HepG2 (cell line): ENCODE data around the gene CCDC117. TPM values are rescaled to one million over a fixed set of nuclear protein-coding genes. Genes with fewer than 3 reads are reported as not detected.

ENCODE experiments used
- ARNT ChIP-seq: fragments of 450-650 bp; IDR thresholded peaks from 2 replicates; pipeline ENCODE4 v1.6.1; 2017
- CAMTA2 ChIP-seq: sonication (generic); formaldehyde crosslinking; IDR thresholded peaks from 2 replicates; pipeline ENCODE4 v1.4.0; 2020; ENCODE audit warnings: mild to moderate bottlenecking, missing genetic modification reagents, borderline replicate concordance
- FOXM1 ChIP-seq: sonication (generic); formaldehyde crosslinking; IDR thresholded peaks from 2 replicates; pipeline ENCODE4 v1.5.0; 2020; ENCODE audit warnings: missing genetic modification reagents
- FOXO4 ChIP-seq: sonication (generic); formaldehyde crosslinking; conservative IDR thresholded peaks from 2 replicates; pipeline ENCODE4 v1.8.1; 2023; ENCODE audit warnings: missing genetic modification reagents
- KLF16 ChIP-seq, 2 experiments: sonication (generic) in 1 of 2; formaldehyde crosslinking in 1 of 2; IDR thresholded peaks; 2 replicates each; pipeline versions ENCODE4 v1.6.1 to v1.8.0; 2016 to 2023; ENCODE audit warnings: missing genetic modification reagents in 2 of 2, missing compliant biosample characterization in 1 of 2
- MXD4 ChIP-seq: IDR thresholded peaks from 2 replicates; pipeline ENCODE4 v1.6.1; 2016; ENCODE audit warnings: mild to moderate bottlenecking, missing biosample characterization, missing genetic modification reagents
- NKX3-1 ChIP-seq: sonication (generic); formaldehyde crosslinking; IDR thresholded peaks from 2 replicates; pipeline ENCODE4 v1.5.0; 2020; ENCODE audit warnings: missing genetic modification reagents
- POLR2AphosphoS2 ChIP-seq: IDR thresholded peaks from 2 replicates; pipeline ENCODE4 v1.6.1; 2011; ENCODE audit warnings: low read depth, low read length, improper control_type of control experiment
- RFX5 ChIP-seq: IDR thresholded peaks from 2 replicates; pipeline ENCODE4 v1.6.1; 2011; ENCODE audit warnings: low read depth, low read length, improper control_type of control experiment
- TGIF2 ChIP-seq: IDR thresholded peaks from 2 replicates; pipeline ENCODE4 v1.6.1; 2016; ENCODE audit warnings: control low read depth, missing compliant biosample characterization
- TRAFD1 ChIP-seq: sonication (generic); formaldehyde crosslinking; IDR thresholded peaks from 2 replicates; pipeline ENCODE4 v1.5.1; 2020; ENCODE audit warnings: missing genetic modification reagents, mild to moderate bottlenecking, borderline replicate concordance
- USF2 ChIP-seq, 2 experiments: sonication (generic) in 1 of 2; formaldehyde crosslinking in 1 of 2; IDR thresholded peaks; 2 replicates each; pipeline versions ENCODE4 v1.5.1 to v1.6.1; 2011 to 2020; ENCODE audit warnings: borderline replicate concordance in 1 of 2, low read depth in 1 of 2, low read length in 1 of 2, mild to moderate bottlenecking in 1 of 2, missing genetic modification reagents in 1 of 2, moderate library complexity in 1 of 2
- ZBTB25 ChIP-seq: IDR thresholded peaks from 2 replicates; pipeline ENCODE4 v1.6.1; 2018; ENCODE audit warnings: missing genetic modification reagents
- ZBTB7B ChIP-seq: sonication (generic); formaldehyde crosslinking; IDR thresholded peaks from 2 replicates; pipeline ENCODE4 v1.4.0; 2020; ENCODE audit warnings: missing genetic modification reagents
- ZFYVE20 ChIP-seq: sonication (generic); formaldehyde crosslinking; IDR thresholded peaks from 2 replicates; pipeline ENCODE4 v1.8.0; 2023; ENCODE audit warnings: low read depth, mild to moderate bottlenecking, moderate library complexity, missing genetic modification reagents, borderline replicate concordance
- ZNF160 ChIP-seq: sonication (generic); formaldehyde crosslinking; IDR thresholded peaks from 2 replicates; pipeline ENCODE4 v1.8.0; 2022; ENCODE audit warnings: mild to moderate bottlenecking, inconsistent platforms, missing genetic modification reagents
- ZNF207 ChIP-seq: fragments of 450-650 bp; IDR thresholded peaks from 2 replicates; pipeline ENCODE4 v1.6.1; 2016; ENCODE audit warnings: antibody characterized with exemption, borderline replicate concordance
- ZNF337 ChIP-seq: sonication (generic); formaldehyde crosslinking; IDR thresholded peaks from 2 replicates; pipeline ENCODE4 v1.5.1; 2020; ENCODE audit warnings: missing genetic modification reagents, low read depth, mild to moderate bottlenecking, borderline replicate concordance
- ZNF34 ChIP-seq: sonication (generic); formaldehyde crosslinking; IDR thresholded peaks from 2 replicates; pipeline ENCODE4 v1.4.0; 2020; ENCODE audit warnings: mild to moderate bottlenecking, missing genetic modification reagents, borderline replicate concordance
- ZNF414 ChIP-seq: sonication (generic); formaldehyde crosslinking; IDR thresholded peaks from 2 replicates; pipeline ENCODE4 v1.5.0; 2020; ENCODE audit warnings: missing genetic modification reagents
- ZNF772 ChIP-seq: sonication (generic); formaldehyde crosslinking; IDR thresholded peaks from 2 replicates; pipeline ENCODE4 v1.5.0; 2020; ENCODE audit warnings: mild to moderate bottlenecking, missing genetic modification reagents
- polyA plus RNA-seq, 8 experiments: library from polyadenylated mRNA; depleted of rRNA in 3 of 8; stranded (reverse) in 7 of 8; unstranded in 1 of 8; fragments of >200 nt; fragmentation: Illumina TruSeq in 4 of 8; extraction: Trizol in 4 of 8; gene quantifications; 2 replicates each; pipeline versions ENCODE4 v1.2.1 to v1.2.3, GENCODE V29; 2011 to 2016; ENCODE audit warnings: low read depth in 4 of 8, missing spikeins in 1 of 8, mixed read lengths in 1 of 8; ENCODE audit not compliant: insufficient read depth in 1 of 8
- total RNA-seq, 5 experiments: library from RNA; depleted of rRNA; stranded (reverse); fragments of >200 nt; fragmentation: Illumina TruSeq; extraction: Trizol; gene quantifications; 2 replicates each; pipeline ENCODE4 v1.2.3, GENCODE V29; 2016; ENCODE audit warnings: low read depth in 1 of 5

CCDC117 gene
- total and polyA plus RNA-seq, 2 of the 13 experiments (the other 11 are each of a cell fraction or from before 2014, with no cell fraction given) = 12.6 to 34.2 TPM

GRCh38 chr22:28800308-28801041 is 28.0 kb downstream of the CCDC117 start, which contains the start of gene XBP1 (continued):
- TF ChIP-seq KLF16 (CRISPR knock-in tag; IDR thresholded peaks at IDR 0.05) (no peak; a peak in 1 of 4 replicates), ZBTB7B (peak; percentile 81), ZNF160 (CRISPR knock-in tag) (no peak; the same call in 1 of the 2 replicates), ZBTB25 (CRISPR knock-in tag) (peak; percentile 75), USF2 (IDR thresholded peaks at IDR 0.05; ENCODE audit: low read depth, low read length) (no peak; the same call in 1 of the 2 replicates), USF2 (CRISPR knock-in tag; IDR thresholded peaks at IDR 0.05; ENCODE audit: borderline replicate concordance) (no peak), ZNF772 (CRISPR knock-in tag) (peak; percentile 59), FOXM1 (CRISPR knock-in tag) (no peak), TGIF2 (CRISPR knock-in tag) (no peak), FOXO4 (CRISPR knock-in tag) (no peak), MXD4 (CRISPR knock-in tag) (peak; percentile 37; the same call in 1 of the 2 replicates), ZFYVE20 (CRISPR knock-in tag) (no peak), ARNT (no peak), ZNF337 (CRISPR knock-in tag) (no peak), ZNF207 (no peak), CAMTA2 (CRISPR knock-in tag) (0 out of 2 replicates have a peak, but pooled peaks have one; percentile 38), NKX3-1 (CRISPR knock-in tag) (peak; percentile 30; the same call in 1 of the 2 replicates), ZNF34 (CRISPR knock-in tag) (no peak), TRAFD1 (CRISPR knock-in tag) (no peak), RFX5 (peak; percentile 79), POLR2AphosphoS2 (no peak), ZNF414 (no peak)
